Astrocyte (in vitro differentiated cells and primary cell): ENCODE measurements around the gene PLD2.

ENCODE experiments used
- EZH2 ChIP-seq: IDR thresholded peaks from 2 replicates; pipeline ENCODE4 v1.6.1; 2012; ENCODE audit warnings: mild to moderate bottlenecking, low read length, inconsistent platforms; ENCODE audit not compliant: insufficient read depth
- TF ChIP-seq, protein P1 (sequence below): IDR thresholded peaks from 2 replicates; pipeline ENCODE4 v1.5.1; 2011; ENCODE audit warnings: low read depth, mild to moderate bottlenecking, inconsistent platforms, low read length, moderate library complexity; ENCODE audit not compliant: insufficient read depth

DNA sequence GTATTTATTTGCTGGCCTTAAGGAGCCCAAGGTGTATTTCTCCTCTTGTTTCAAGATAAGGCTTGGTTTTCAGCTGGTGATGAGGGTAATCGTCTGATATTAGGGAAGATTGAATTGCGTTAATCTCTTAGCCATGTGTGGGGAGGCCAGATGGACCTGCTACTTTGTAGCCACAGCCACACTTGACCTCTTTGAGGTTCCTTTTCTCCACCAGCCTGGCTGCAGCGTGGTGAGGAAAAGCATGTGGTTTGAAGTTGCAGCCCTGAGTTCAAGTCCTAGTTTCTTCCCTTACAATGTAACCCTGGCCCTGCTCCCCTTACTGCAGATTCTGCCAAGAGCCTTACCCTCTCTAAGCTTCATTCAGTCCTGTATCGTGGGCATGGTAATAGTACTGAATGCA, 29.3 kb downstream of the PLD2 start:
- TF ChIP-seq, protein P1, sequence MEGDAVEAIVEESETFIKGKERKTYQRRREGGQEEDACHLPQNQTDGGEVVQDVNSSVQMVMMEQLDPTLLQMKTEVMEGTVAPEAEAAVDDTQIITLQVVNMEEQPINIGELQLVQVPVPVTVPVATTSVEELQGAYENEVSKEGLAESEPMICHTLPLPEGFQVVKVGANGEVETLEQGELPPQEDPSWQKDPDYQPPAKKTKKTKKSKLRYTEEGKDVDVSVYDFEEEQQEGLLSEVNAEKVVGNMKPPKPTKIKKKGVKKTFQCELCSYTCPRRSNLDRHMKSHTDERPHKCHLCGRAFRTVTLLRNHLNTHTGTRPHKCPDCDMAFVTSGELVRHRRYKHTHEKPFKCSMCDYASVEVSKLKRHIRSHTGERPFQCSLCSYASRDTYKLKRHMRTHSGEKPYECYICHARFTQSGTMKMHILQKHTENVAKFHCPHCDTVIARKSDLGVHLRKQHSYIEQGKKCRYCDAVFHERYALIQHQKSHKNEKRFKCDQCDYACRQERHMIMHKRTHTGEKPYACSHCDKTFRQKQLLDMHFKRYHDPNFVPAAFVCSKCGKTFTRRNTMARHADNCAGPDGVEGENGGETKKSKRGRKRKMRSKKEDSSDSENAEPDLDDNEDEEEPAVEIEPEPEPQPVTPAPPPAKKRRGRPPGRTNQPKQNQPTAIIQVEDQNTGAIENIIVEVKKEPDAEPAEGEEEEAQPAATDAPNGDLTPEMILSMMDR = no peak
- TF ChIP-seq EZH2 = no peak
